HG02938 (cell line): ENCODE data around the gene IBSP.

ENCODE experiments used
- ATAC-seq: cut with Tn5 transposase; IDR thresholded peaks from one replicate; pipeline ENCODE4 v1.9.1; 2021; ENCODE audit warnings: mild to moderate bottlenecking, moderate library complexity; ENCODE audit not compliant: unreplicated experiment

Gene IBSP

DNA sequence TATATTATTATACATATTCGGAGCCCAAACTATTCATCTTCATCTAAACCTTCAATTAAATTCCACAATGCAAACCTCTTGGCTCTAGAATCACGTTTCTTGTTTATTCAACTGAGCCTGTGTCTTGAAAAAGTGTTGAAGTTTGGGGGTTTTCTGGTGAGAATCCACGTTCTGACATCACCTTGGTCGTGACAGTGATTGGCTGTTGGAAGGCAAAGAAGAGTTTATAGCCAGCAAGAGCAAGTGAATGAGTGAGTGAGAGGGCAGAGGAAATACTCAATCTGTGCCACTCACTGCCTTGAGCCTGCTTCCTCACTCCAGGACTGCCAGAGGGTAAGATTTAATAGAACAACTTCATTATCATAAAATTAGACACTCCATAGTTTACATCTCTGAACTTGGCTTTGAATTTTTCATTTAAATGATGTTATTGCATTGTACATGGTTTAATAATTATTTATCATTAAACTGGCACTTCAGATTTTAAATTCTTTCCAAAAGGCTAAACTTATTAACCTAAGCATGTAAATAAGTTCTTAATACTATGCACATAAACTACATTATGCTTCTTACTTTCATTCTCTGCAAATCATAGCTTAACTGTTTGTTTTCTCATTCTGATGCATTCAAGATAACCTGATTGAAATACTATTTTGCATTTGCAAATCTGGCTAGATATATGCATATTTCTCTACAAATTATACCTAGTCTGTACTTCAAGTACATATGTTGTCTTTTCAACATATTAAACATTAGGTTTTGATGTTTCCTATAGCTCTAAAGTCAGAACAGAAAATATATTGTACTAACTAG, at the start of gene IBSP:
Gene IBSP (plus strand): TSS at position 254 of the 813 bp plus-strand sequence. CDS start 2,808 bp downstream, outside the sequence.
- ATAC-seq = no peak

DNA sequence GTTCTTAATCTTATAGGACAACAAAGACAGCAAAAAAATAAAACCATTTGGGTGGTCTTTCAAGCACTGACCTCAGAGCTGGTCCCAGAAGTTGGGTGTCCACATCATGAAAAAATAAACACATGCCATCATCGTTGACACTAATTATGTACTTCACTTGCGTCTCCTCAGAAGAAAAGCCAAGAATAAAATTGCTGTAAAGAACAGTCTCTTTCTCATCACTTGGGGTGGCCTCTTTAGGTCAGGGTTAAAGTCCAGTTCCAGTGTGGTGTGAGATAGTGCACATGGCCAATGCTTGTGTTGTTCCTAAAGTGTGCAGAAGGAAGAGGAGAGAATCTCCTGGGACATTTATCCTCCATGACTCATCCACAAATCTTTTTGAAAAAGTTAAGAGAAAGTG, 49.5 kb upstream of the IBSP start:
- no peak for ATAC-seq

GRCh38 chr4:87758270-87758669, 41.1 kb upstream of the IBSP start:
- no peak for ATAC-seq

GRCh38 chr4:87762311-87762710, 37.0 kb upstream of the IBSP start:
- no peak for ATAC-seq

GRCh38 chr4:87781569-87781968, 17.8 kb upstream of the IBSP start:
- no peak for ATAC-seq

DNA sequence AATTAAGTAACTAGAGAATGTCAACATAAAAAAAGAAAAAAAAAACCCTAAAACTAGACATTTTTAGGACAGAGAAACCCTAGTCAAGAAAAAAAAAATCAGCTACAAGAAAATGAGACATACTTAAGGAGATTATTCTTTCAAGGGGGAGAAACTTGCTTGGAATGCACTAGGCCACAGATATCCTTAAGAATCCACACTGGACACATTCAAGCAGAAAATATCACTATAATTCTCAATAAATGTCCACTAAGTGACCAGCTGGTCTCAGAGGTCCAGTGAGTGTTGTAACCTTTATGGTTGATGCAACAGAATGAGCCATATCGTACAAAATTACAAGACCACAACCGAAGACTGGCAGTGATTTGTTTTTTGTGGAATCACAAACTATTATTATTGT, 15.6 kb upstream of the IBSP start:
- no peak for ATAC-seq

- ATAC-seq = no peak
Measured at GRCh38 chr4:87785731-87786509, 13.4 kb upstream of the IBSP start.

GRCh38 chr4:87802858-87803257, 3.5 kb downstream of the IBSP start:
- no peak for ATAC-seq

- no peak for ATAC-seq
Measured at GRCh38 chr4:87803421-87803820, 4.1 kb downstream of the IBSP start.

GRCh38 chr4:87804871-87805270, 5.5 kb downstream of the IBSP start:
- no peak for ATAC-seq

- no peak for ATAC-seq
Measured at GRCh38 chr4:87805971-87806370, 6.6 kb downstream of the IBSP start.

DNA sequence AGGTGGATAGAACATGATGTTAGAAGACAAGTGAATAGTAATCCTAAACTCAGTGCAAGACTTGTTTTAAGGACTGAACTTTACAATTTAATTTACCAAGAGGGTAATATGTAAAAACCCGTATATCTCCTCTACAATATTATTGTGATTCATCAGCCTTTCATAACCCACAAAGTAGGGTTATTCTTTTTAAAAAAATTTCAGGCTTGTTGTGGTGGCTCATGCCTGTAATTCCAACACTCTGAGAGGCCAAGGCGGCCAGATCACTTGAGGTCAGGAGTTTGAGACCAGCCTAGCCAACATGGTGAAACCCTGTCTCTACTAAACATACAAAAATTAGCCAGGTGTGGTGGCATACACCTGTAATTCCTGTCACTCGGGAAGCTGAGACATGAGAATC, 7.2 kb downstream of the IBSP start:
- ATAC-seq = no peak

DNA sequence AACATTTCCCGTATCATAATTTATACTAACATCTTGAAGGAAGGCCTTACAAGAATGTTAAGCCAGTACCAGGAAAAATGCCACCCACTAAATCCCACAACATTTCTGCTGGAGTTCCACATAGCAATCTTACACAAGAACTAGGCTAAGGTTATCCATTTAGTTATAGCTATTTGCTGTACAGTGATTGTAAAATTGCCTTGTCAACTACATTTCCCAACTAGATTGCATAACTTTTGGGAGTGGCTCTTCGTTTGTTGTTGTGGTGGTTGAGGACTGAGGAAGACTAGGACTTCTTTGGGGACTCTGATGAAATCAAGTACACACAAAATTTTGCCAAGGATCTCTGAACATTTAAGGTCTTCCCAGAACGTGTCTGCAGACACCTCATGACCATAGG, 8.0 kb downstream of the IBSP start:
- ATAC-seq = no peak

GRCh38 chr4:87811977-87812376, 12.6 kb downstream of the IBSP start:
- no peak for ATAC-seq

GRCh38 chr4:87819281-87819919, 20.0 kb downstream of the IBSP start:
- no peak for ATAC-seq

DNA sequence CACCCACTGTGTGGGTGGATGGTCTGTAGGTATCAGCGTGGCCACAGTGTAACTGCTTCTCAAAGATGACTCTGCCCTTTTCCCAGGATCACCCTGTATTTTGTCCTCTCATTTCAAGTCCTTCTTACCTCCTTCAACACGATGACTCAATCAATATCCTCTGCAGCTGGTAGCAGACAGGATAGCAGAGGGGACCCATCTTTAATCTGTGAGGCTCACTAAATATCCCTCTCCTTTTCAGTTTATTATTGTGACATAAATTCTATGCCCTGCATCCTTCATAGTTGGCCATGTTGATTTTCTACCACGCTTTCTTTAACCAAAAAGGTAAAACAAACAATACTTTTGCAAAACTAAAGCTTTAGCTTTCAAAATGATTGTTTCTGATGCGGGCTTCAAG, 23.8 kb downstream of the IBSP start:
- ATAC-seq = no peak

DNA sequence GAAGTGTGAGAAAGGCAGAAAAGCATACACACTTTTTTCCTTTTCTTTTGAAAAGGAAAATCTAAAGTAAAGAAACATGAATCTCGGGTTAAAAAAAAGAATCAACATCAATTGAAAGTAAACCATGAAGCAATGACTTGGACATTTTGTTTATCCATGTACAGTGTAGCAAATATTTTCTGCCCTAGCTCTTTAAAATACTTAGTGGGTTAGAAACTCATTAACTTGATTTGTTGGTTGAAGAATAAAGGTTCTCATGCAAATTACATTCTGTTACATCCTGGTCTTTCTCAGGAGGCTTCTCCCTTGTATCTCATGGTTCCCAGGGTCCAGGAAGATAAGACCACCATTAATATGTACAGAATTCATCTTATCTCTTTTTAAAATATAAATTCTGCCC, 24.4 kb downstream of the IBSP start:
- ATAC-seq = no peak

GRCh38 chr4:87824352-87824751, 25.0 kb downstream of the IBSP start:
- ATAC-seq = no peak

GRCh38 chr4:87832669-87833068, 33.3 kb downstream of the IBSP start, which contains the start of gene MEPE:
Gene MEPE (plus strand): TSS chr4:87832969. CDS start chr4:87834715, 1,746 bp downstream.
- no peak for ATAC-seq

DNA sequence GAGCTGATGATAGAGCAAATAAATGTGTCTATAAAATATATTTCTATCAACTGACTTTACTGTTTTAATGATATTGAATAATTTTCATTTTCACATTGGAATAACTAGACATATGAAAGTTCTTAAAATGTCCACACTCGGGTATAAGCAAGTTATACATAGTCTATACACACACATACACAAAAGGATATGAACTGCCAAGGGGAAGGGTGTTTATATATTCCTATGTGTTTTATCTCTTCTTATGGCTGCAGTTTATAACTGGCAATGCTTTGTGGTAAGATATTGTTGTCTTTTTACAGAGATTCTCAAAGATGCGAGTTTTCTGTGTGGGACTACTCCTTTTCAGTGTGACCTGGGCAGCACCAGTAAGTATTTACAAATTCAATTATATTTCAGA, 35.0 kb downstream of the IBSP start:
- no peak for ATAC-seq

GRCh38 chr4:87835197-87835596, 35.8 kb downstream of the IBSP start:
- ATAC-seq = no peak

GRCh38 chr4:87835743-87836142, 36.4 kb downstream of the IBSP start:
- ATAC-seq = no peak
